Small intestine (tissue), 7 donors: ENCODE data around the gene CDH18. TPM values are rescaled to one million over a fixed set of nuclear protein-coding genes. Genes with fewer than 3 reads are reported as not detected.

ENCODE experiments used
- DNase-seq, 2 donors: peaks; one replicate each; pipeline versions ENCODE4 v3.0.0 to v3.0.0-alpha.2; 2013
- FAIRE-seq: peaks from 2 replicates; lab custom pipeline; 2012; peaks lifted over from hg19 to GRCh38; lab: Jason Lieb, UNC
- H3K27ac ChIP-seq, 3 donors: one replicate each; pipeline ENCODE4 v1.5.1; 2013; ENCODE audit warnings: low read length in 2 of 3, mild to moderate bottlenecking in 2 of 3, control low read depth in 1 of 3, inconsistent platforms in 1 of 3, low read depth in 1 of 3, moderate library complexity in 1 of 3
- H3K27me3 ChIP-seq, 3 donors: one replicate each; pipeline ENCODE4 v1.6.1; 2013; ENCODE audit warnings: low read length in 3 of 3, inconsistent platforms in 1 of 3; ENCODE audit not compliant: control insufficient read depth in 3 of 3, insufficient read depth in 3 of 3
- H3K36me3 ChIP-seq, 3 donors: one replicate each; pipeline ENCODE4 v1.6.1; 2013; ENCODE audit warnings: low read length in 3 of 3, inconsistent platforms in 1 of 3, low read depth in 1 of 3, mild to moderate bottlenecking in 1 of 3, moderate library complexity in 1 of 3; ENCODE audit not compliant: control insufficient read depth in 3 of 3, insufficient read depth in 2 of 3
- H3K4me1 ChIP-seq, 3 donors: one replicate each; pipeline ENCODE4 v1.6.1; 2013; ENCODE audit warnings: low read length in 2 of 3, inconsistent platforms in 1 of 3, low read depth in 1 of 3, mild to moderate bottlenecking in 1 of 3, moderate library complexity in 1 of 3; ENCODE audit not compliant: control insufficient read depth in 3 of 3, insufficient read depth in 2 of 3
- H3K4me3 ChIP-seq, 3 donors: one replicate each; pipeline ENCODE4 v1.5.1; 2013; ENCODE audit warnings: low read length in 3 of 3, control low read depth in 1 of 3, inconsistent platforms in 1 of 3, low read depth in 1 of 3, mild to moderate bottlenecking in 1 of 3, moderate library complexity in 1 of 3
- H3K9me3 ChIP-seq, 2 donors: one replicate each; pipeline ENCODE4 v1.6.1; 2013; ENCODE audit warnings: low read depth in 1 of 2, low read length in 1 of 2; ENCODE audit not compliant: control insufficient read depth in 2 of 2, insufficient read depth in 1 of 2
- WGBS, 3 donors: extraction: QIAGEN DNeasy Blood & Tissue Kit; methylation state at CpG; one replicate each; pipeline ENCODE4 v1.1.7; 2013; 5-methylcytosine and 5-hydroxymethylcytosine counted together
- polyA plus RNA-seq, 4 donors: library from polyadenylated mRNA; stranded (reverse) in 3 of 4; unstranded in 1 of 4; fragments of 200-250 nt in 3 of 4; fragments of 120-200 nt in 1 of 4; gene quantifications; one replicate each; pipeline versions ENCODE4 v1.2.1 to v1.2.3, GENCODE V29; 2013
- donor health status: healthy with polysubstance abuse.
- donor health status: control.
- donor health status: control.
- donor health status: Bipolar disorder and iron deficiency.
- donor health status: healthy.

Gene CDH18
- polyA plus RNA-seq, 4 donors = 0.09 to 0.68 TPM; not detected in 2

DNA sequence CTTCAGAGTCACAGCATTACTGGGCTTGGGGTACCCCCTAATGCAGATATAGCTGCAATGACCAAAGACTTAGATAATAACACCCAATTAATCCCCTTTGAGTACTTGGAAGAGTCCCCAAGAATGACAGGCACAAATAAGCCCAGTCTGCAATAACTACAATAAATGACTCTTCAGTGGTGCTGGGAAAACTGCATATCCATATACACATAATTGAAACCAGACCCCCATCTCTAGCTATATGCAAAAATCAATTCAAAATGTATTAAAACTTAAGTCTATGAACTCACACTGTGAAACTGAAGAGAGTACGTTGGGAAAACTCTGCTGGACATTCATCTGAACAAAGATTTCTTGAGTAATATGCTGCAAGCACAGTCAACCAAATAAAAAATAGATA, 422.5 kb downstream of the CDH18 start:
- no peak for FAIRE-seq
- H3K9me3 ChIP-seq = peaks cover 0 to 2% of the 10 kb centered on the region in 2 donors
- H3K4me1 ChIP-seq = no peaks in the 10 kb centered on the region
- no peaks in the 10 kb centered on the region for H3K27me3 ChIP-seq
- H3K27ac ChIP-seq = no peak overlapping the region
- WGBS, 3 donors = 33 to 70% (median 36%) methylated on average over 1 of the region's 1 CpG
- H3K4me3 ChIP-seq = no peak overlapping the region
- no peak for DNase-seq
- H3K36me3 ChIP-seq = no peaks in the 10 kb centered on the region

DNA sequence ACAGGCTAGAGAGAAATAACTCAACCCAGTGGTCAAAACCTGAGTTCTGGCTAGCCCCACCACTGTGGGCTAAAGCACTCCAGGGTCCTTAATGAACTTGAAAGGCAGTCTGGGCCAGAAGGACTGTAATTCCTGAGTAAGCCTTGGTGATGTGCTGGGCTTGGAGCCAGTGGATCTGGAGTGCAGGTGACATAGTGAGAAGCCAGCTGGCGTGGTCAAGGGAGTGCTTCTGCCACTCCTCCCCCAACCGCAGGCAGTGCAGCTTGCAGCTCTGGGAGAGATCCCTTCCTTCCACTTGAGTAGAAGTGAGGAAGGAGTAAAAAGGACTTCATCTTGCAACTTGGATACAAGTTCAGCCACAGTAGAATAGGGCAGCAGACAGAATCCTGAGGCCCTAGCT, 424.0 kb downstream of the CDH18 start:
- FAIRE-seq (no peak), DNase-seq (no peak)
- H3K9me3 ChIP-seq = peaks cover 0 to 2% of the 10 kb centered on the region in 2 donors
- no peaks in the 10 kb centered on the region for H3K36me3 ChIP-seq
- H3K27ac ChIP-seq = no peak overlapping the region
- H3K4me1 ChIP-seq = no peaks in the 10 kb centered on the region
- WGBS, 3 donors = 69 to 94% (median 80%) methylated on average over 2 of the region's 2 CpGs
- H3K4me3 ChIP-seq = no peak overlapping the region
- no peaks in the 10 kb centered on the region for H3K27me3 ChIP-seq

DNA sequence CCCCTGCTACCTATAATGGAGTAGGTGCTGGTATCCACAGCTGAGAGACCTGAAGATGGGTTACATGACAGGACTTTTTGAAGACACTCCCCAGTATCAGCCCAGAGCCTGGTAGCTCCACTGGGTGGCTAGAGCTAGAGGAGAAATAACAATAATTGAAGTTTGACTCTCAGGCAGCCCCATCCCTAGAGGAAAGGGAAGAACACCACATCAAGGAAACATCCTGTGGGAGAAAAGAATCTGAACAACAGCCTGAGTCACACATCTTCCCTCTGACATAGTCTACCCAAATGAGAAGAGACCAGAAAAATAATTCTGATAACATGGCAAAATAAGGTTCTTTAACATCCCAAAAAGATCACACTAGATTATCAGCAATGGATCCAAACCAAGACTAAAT, 432.1 kb downstream of the CDH18 start:
- FAIRE-seq (no peak), DNase-seq (no peak)
- Histone ChIP-seq H3K36me3 (no peaks in the 10 kb centered on the region), H3K27ac (no peak overlapping the region), H3K4me3 (no peak overlapping the region), H3K9me3 (peaks cover 0 to 5% of the 10 kb centered on the region in 2 donors), H3K4me1 (no peaks in the 10 kb centered on the region), H3K27me3 (no peaks in the 10 kb centered on the region)

DNA sequence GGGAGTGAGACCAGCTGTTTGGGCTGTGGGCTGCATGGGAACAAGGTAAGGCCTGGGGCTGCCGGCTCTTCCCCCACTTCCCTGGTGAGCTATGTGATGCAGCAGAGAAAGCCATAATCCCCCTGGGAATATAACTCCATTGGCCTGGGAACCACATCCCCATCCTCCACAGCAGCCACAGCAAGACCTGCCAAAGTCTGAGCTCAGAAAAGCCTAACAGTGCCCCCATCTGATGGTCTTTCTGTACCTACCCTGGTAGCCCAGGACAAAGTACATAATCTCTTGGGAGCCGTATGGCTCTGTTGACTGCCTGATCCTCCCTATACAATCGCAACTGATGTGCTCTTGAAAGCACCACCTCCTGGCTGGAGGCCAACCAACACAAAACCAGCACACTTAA, 432.6 kb downstream of the CDH18 start:
- H3K4me3 ChIP-seq = no peak overlapping the region
- H3K27ac ChIP-seq = no peak overlapping the region
- no peaks in the 10 kb centered on the region for H3K36me3 ChIP-seq
- DNase-seq (no peak), FAIRE-seq (no peak)
- WGBS, 3 donors = 85 to 90% (median 88%) methylated on average over 3 of the region's 3 CpGs
- no peaks in the 10 kb centered on the region for H3K4me1 ChIP-seq
- no peaks in the 10 kb centered on the region for H3K27me3 ChIP-seq
- peaks cover 0 to 5% of the 10 kb centered on the region in 2 donors for H3K9me3 ChIP-seq

DNA sequence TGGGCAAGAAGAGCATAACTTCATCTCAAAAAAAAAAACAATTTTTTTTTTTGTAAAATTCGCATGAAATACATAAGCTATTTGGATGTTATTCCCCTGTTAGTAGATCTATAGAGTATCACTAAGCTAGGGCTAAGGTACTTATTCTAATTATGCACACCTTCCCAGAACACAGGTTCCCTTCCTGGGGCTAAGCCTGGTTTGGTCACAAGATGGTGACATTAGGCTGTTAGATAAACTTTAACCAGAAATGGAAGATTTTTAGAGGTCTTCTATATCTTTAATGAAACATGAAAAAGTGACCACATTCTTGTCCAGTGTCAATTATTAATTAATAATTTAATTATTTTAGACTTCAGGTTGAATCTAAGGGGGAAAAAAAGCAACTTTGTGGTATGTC, 433.5 kb downstream of the CDH18 start:
- WGBS, 3 donors = 87 to 92% (median 89%) methylated on average over 1 of the region's 1 CpG
- H3K4me3 ChIP-seq = no peak overlapping the region
- no peaks in the 10 kb centered on the region for H3K4me1 ChIP-seq
- no peak overlapping the region for H3K27ac ChIP-seq
- H3K36me3 ChIP-seq = no peaks in the 10 kb centered on the region
- FAIRE-seq (no peak), DNase-seq (no peak)
- H3K9me3 ChIP-seq = peaks cover 0 to 5% of the 10 kb centered on the region in 2 donors
- H3K27me3 ChIP-seq = no peaks in the 10 kb centered on the region

DNA sequence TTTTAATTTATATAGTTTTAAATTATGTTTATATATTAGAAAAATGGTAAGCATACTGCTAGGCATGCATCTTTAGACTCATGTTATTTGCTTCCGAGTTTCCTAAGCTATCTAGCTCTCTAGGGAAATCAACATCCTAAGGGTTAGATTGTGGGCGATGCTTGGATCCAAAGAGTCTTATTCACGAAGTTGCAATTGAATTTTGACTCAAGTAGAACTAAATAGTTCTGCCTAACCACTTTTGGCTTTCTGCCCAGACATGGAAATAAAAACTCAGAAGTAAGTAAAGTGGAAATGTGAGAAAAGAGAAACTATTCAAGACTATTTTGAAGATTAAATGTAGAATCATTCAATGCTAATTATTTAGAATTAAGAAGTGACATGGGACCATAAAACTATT, 440.4 kb downstream of the CDH18 start:
- WGBS, 3 donors = 43 to 59% (median 50%) methylated on average over 3 of the region's 3 CpGs
- no peak for DNase-seq

DNA sequence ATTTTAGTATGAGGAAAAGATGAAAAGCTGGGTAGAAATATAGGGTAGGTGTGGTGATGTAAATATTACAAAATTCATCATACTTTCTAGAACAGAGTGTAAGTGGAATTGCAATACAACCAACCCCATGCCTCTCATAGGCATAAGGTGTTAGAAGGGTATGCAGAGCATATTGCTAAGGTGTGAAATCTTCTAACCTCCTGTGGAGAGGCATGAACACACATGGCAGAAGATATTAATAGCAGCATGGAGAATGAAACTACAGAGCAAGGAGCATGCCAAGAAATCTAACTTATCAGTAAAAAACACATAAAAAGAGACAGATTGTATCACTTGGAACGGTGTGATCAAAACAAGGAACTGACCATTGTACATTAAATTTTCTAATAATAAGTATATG, 441.5 kb downstream of the CDH18 start:
- no peaks in the 10 kb centered on the region for H3K4me1 ChIP-seq
- H3K36me3 ChIP-seq = no peaks in the 10 kb centered on the region
- no peaks in the 10 kb centered on the region for H3K27me3 ChIP-seq
- no peak overlapping the region for H3K4me3 ChIP-seq
- DNase-seq (no peak), FAIRE-seq (no peak)
- H3K27ac ChIP-seq = no peak overlapping the region
- H3K9me3 ChIP-seq = peaks cover 0 to 1% of the 10 kb centered on the region in 2 donors
- WGBS, 3 donors = 66 to 73% (median 73%) methylated on average over 1 of the region's 1 CpG

More for the DNA sequence above, 440.4 kb downstream of the CDH18 start:
- no peaks in the 10 kb centered on the region for H3K36me3 ChIP-seq
- H3K4me1 ChIP-seq = no peaks in the 10 kb centered on the region
- no peak overlapping the region for H3K4me3 ChIP-seq
- H3K27ac ChIP-seq = no peak overlapping the region
- FAIRE-seq = no peak
- H3K9me3 ChIP-seq = peaks cover 0 to 1% of the 10 kb centered on the region in 2 donors
- H3K27me3 ChIP-seq = no peaks in the 10 kb centered on the region

DNA sequence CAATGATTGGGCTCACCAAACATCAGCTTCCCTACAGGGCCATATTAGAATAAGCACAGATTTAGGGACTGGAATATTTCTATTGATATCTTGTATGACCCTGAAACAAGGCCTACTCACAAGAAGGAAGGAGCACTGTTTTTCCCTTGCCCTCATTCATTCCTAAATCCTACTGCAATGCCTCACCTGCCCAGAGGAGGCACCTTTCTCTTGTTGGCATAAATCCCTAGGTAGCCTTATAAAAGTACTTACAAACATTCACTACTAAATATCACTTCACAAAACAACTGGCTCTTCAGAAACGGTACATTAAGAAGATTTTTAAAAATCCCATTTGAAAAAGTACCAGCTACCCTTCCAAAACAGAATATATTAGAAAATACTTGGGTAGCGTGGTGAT, 449.4 kb downstream of the CDH18 start:
- 67 to 80% (median 78%) methylated on average over 2 of the region's 2 CpGs for WGBS, 3 donors
- DNase-seq (no peak), FAIRE-seq (no peak)
- no peaks in the 10 kb centered on the region for H3K4me1 ChIP-seq
- peaks cover 0 to 3% of the 10 kb centered on the region in 2 donors for H3K9me3 ChIP-seq
- H3K36me3 ChIP-seq = no peaks in the 10 kb centered on the region
- no peaks in the 10 kb centered on the region for H3K27me3 ChIP-seq
- H3K27ac ChIP-seq = no peak overlapping the region
- no peak overlapping the region for H3K4me3 ChIP-seq

DNA sequence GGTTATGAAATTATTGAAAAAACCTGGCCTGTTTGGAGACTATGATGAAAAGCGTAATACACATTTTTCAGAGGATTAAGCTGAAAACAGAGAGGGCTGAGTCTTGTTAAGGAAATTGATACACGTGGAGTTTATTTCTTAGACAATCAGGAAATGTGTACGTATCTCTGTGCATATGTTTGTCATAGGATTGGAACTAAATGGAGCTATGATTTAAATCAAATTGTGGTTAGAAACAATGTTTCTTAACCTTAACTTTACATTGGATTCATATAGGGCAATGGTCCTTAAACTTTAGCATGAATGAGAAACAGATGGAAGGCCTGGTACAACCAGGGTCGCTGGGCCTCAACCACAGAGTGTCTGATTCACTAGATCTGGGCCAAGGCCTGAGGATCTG, 451.6 kb downstream of the CDH18 start:
- DNase-seq (no peak), FAIRE-seq (no peak)
- H3K27me3 ChIP-seq = no peaks in the 10 kb centered on the region
- peaks cover 0 to 3% of the 10 kb centered on the region in 2 donors for H3K9me3 ChIP-seq
- no peaks in the 10 kb centered on the region for H3K4me1 ChIP-seq
- WGBS, 3 donors = 63 to 73% (median 63%) methylated on average over 4 of the region's 4 CpGs
- no peak overlapping the region for H3K27ac ChIP-seq
- no peaks in the 10 kb centered on the region for H3K36me3 ChIP-seq
- no peak overlapping the region for H3K4me3 ChIP-seq
